ENCODE results near the gene TMEM222.

Gene TMEM222

DNA sequence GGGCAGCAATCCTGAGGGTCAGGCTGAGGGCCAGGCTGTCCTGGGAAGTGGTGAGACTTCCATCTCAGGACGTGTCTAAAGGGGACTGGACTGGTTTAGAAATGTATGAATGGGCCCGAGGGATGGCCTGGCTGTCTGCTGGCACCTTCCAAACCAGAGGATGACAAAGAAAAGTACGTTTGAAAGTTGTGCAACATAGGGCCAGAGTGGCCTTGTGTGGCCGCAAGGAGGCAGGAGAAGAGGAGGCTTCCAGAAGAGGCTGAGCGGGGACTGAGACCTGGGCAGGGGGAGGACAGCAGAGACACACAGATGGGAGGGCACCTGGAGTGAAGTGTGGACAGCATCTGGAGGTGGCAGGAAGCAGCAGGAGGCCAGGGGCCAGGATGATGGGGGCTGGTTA is 17.2 kb downstream of the TMEM222 start:
- intact Hi-C loops (cut with micrococcal nuclease) = no loop called here
- H3K36me3 Mint-ChIP-seq (ENCODE audit: low read depth) = peaks cover 41% of the 10 kb centered on the region

DNA sequence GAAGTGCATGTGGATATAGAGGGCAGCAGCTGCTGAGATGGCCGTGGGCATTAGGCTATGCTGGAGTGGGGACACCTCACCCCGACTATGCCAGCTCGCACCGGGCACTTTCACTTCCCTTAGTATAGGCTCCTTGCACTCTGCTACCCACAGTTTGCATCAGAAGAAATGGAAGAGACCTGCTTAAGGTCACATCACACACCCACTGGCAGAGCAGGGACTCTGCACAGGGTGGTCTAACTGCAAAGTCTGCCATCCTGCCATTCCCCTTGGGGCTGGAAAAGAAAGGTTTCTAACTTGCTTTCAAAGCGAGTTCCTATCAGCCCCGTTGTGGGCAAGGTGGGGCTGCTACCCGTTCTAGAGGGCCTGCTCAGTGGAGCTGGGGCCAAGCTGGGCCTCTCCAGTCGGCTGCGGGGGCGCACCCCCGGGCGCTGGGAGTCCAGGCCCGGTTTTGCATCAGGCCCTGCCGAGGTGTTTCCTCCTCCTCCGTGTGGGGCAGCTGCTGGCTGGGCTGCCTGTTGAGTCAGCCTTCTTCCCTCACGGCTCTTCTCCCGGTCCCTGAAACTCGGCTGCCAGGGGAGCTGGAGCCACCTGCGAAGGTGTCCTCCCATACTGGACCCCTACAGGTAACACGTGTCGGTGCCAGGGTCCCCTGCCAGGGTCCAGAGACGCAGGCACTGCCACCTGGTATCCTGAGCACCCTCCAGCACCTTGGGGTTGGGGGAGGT is 19.7 kb downstream of the TMEM222 start, which contains the start of gene SYTL1:
Gene SYTL1 (plus strand): TSS at position 498 of the 728 bp plus-strand sequence. CDS start 3,313 bp downstream, outside the sequence.
- intact Hi-C loops (cut with micrococcal nuclease) = no loop called here
- Mint-ChIP-seq H3K36me3 (ENCODE audit: low read depth) (peaks cover 25% of the 10 kb centered on the region), H3K27me3 (no peaks in the 10 kb centered on the region), H3K9me3 (no peaks in the 10 kb centered on the region), H3K4me1 (ENCODE audit: low read depth) (peaks cover 60% of the 10 kb centered on the region), H3K27ac (peak within 1 kb of the TSS; percentile 48), H3K4me3 (peak within 1 kb of the TSS; percentile 48)

More for the DNA sequence above, 17.2 kb downstream of the TMEM222 start:
- H3K4me3 Mint-ChIP-seq = no peak overlapping the region
- no peaks in the 10 kb centered on the region for H3K9me3 Mint-ChIP-seq
- no peak overlapping the region for H3K27ac Mint-ChIP-seq
- H3K4me1 Mint-ChIP-seq (ENCODE audit: low read depth) = peaks cover 46% of the 10 kb centered on the region
- no peaks in the 10 kb centered on the region for H3K27me3 Mint-ChIP-seq

DNA sequence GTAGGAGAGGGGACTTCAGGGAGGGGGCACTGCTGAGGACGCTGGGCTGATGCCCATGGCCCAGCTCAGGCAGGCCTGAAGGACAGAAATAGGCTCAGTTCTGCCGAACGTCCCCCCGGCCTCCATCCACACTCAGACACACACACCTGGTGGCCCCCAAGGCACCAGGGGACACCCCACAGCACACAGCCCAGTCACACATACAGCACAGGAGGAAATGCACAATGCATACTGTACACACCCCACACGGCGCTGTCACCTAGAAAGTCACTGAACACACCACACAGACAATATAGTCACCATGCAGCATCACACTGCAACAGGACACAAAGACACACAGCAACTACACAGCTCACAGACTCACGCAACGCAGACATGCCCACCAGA is 20.4 kb downstream of the TMEM222 start:
- Mint-ChIP-seq H3K4me3 (peak overlapping the region; percentile 48), H3K36me3 (ENCODE audit: low read depth) (peaks cover 20% of the 10 kb centered on the region), H3K9me3 (no peaks in the 10 kb centered on the region), H3K27me3 (no peaks in the 10 kb centered on the region), H3K27ac (peak overlapping the region; percentile 48), H3K4me1 (ENCODE audit: low read depth) (peaks cover 66% of the 10 kb centered on the region)
- intact Hi-C loops (cut with micrococcal nuclease) = no loop called here

DNA sequence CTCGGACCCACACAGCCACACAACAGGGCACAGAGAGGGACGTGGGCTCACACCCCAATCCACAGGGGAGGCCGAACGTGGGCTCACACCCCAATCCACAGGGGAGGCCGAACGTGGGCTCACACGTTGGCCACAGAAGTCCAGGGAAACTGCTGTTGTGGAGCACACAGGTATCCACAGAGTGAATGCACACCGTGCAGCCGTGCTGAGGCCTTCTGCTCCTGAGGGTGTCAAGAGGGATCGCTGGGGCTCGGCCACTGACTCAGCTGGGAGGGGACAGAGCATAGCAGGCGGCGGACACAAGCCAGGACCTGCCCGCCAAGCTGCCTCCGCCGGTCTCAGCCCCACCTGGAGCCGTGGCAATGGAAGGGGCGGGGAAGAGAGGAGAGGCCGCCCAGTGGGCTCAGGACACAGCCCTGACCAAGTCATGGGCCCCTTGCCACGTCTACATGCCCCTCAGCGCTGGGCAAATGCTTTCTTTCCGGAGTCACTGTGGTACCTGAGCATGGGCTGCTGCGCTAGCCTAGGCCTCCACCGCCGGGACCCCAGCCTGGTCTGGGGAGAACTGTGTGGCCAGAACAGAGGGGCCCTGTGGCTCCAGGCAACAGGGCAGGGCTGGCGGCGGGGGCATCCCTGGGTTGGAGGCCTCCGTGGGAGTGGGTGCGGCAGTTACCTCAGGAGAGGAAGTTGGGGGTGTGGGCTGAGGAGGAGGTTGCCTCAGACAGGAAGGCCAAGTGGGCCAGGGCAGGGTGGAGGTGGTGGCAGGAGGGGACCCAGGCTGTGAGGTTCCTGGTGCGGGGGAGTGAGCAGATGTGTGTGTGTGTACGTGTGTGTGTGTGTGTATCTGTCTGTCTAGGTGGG is 21.0 kb downstream of the TMEM222 start:
- Mint-ChIP-seq H3K4me1 (ENCODE audit: low read depth) (peaks cover 66% of the 10 kb centered on the region), H3K4me3 (peak overlapping the region; percentile 48)
- intact Hi-C loops (cut with micrococcal nuclease) = no loop called here

DNA sequence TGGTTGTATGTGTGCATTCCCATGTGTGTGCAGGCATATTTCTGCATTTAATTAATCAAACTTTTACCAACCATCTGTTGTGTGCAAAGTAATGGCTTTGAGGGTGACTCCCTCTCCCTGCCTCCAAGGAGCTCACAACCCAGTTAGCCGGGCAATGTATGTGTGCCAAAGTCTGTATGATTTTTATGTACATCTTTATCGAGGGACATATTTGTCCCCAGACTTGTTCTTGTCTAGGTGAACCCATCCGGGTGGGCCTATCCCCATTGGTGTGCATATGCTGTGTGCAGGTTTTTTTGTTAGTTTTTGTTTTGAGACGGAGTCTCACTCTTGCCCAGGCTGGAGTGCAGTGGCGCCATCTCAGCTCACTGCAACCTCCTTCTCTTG is 21.7 kb downstream of the TMEM222 start:
- H3K27me3 Mint-ChIP-seq = peaks cover 2% of the 10 kb centered on the region
- no peaks in the 10 kb centered on the region for H3K9me3 Mint-ChIP-seq
- intact Hi-C loops (cut with micrococcal nuclease) = no loop called here
- peaks cover 66% of the 10 kb centered on the region for H3K4me1 Mint-ChIP-seq (ENCODE audit: low read depth)
- peaks cover 11% of the 10 kb centered on the region for H3K36me3 Mint-ChIP-seq (ENCODE audit: low read depth)
- H3K27ac Mint-ChIP-seq = peak overlapping the region; percentile 48
- H3K4me3 Mint-ChIP-seq = peak overlapping the region; percentile 48

More for the DNA sequence above, 21.0 kb downstream of the TMEM222 start:
- Mint-ChIP-seq H3K27ac (peak overlapping the region; percentile 48), H3K27me3 (peaks cover 2% of the 10 kb centered on the region), H3K9me3 (no peaks in the 10 kb centered on the region), H3K36me3 (ENCODE audit: low read depth) (peaks cover 17% of the 10 kb centered on the region)

DNA sequence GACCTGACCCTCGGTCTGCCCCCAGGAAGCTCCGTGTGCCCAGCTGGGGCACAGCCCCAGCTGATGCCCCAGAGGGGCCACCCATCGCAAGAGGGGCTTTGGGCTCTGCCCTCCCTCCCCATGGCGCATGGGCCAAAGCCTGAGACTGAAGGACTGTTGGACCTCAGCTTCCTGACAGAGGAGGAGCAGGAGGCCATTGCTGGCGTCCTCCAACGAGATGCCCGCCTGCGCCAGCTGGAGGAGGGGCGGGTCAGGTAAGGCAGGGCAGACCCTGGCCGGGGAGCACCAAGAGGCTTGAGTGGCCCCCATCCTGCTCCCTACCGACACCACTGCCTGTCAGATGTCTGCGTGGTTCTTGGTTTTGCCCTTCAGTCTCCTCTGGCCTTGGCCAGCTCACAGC is 23.3 kb downstream of the TMEM222 start:
- Mint-ChIP-seq H3K27ac (no peak overlapping the region), H3K4me3 (no peak overlapping the region), H3K9me3 (no peaks in the 10 kb centered on the region), H3K36me3 (ENCODE audit: low read depth) (peaks cover 11% of the 10 kb centered on the region), H3K27me3 (peaks cover 5% of the 10 kb centered on the region), H3K4me1 (ENCODE audit: low read depth) (peaks cover 60% of the 10 kb centered on the region)
- intact Hi-C loops (cut with micrococcal nuclease) = no loop called here

DNA sequence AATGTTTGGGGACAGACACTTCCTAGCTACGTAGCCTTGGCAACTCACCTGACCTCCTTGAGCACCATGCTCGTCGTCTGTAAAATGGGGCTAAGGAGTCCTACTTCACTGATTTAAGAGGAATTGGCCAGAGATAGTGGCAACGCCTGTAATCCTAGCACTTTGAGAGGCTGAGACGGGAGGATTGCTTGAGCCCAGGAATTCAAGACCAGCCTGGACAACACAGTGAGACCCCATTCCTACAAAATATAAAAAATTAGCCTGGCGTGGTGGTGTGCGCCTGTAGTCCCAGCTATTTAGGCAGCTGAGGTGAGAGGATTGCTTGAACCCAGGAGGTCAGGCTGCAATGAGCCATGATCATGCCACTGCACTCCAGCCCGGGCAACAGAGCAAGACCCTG is 24.4 kb downstream of the TMEM222 start:
- Mint-ChIP-seq H3K27ac (peak overlapping the region; percentile 7), H3K36me3 (ENCODE audit: low read depth) (peaks cover 22% of the 10 kb centered on the region), H3K4me3 (no peak overlapping the region), H3K27me3 (peaks cover 5% of the 10 kb centered on the region), H3K9me3 (no peaks in the 10 kb centered on the region), H3K4me1 (ENCODE audit: low read depth) (peaks cover 54% of the 10 kb centered on the region)
- intact Hi-C loops (cut with micrococcal nuclease) = no loop called here

DNA sequence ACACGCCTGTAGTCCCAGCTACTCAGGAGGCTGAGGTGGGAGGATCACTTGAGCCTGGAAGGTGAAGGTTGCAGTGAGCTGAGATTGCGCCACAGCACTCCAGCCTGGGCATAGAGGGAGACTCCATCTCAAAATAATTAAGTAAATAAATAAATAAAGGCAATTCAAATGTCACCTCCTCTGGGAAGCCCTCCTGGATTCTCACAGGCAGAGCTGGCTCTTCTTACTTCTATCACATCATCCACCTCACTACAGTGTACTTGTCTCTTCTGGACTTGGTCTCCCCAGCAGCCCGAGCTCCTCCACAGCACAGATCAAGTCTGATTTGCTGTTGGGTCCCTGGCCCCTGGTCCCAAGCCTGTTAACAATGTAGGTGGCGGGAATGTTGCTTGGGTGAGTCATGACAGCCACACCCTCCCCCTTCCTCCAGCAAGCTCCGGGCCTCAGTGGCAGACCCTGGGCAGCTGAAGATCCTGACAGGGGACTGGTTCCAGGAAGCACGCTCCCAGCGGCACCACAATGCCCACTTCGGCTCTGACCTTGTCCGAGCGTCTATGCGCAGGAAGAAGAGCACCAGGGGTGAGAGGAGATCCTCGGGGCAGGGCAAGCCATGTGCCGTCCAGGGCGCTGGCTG is 25.1 kb downstream of the TMEM222 start:
- H3K27ac Mint-ChIP-seq = no peak overlapping the region
- H3K4me3 Mint-ChIP-seq = no peak overlapping the region
- peaks cover 5% of the 10 kb centered on the region for H3K27me3 Mint-ChIP-seq
- intact Hi-C loops (cut with micrococcal nuclease) = no loop called here
- peaks cover 46% of the 10 kb centered on the region for H3K4me1 Mint-ChIP-seq (ENCODE audit: low read depth)
- H3K9me3 Mint-ChIP-seq = no peaks in the 10 kb centered on the region
- peaks cover 24% of the 10 kb centered on the region for H3K36me3 Mint-ChIP-seq (ENCODE audit: low read depth)

DNA sequence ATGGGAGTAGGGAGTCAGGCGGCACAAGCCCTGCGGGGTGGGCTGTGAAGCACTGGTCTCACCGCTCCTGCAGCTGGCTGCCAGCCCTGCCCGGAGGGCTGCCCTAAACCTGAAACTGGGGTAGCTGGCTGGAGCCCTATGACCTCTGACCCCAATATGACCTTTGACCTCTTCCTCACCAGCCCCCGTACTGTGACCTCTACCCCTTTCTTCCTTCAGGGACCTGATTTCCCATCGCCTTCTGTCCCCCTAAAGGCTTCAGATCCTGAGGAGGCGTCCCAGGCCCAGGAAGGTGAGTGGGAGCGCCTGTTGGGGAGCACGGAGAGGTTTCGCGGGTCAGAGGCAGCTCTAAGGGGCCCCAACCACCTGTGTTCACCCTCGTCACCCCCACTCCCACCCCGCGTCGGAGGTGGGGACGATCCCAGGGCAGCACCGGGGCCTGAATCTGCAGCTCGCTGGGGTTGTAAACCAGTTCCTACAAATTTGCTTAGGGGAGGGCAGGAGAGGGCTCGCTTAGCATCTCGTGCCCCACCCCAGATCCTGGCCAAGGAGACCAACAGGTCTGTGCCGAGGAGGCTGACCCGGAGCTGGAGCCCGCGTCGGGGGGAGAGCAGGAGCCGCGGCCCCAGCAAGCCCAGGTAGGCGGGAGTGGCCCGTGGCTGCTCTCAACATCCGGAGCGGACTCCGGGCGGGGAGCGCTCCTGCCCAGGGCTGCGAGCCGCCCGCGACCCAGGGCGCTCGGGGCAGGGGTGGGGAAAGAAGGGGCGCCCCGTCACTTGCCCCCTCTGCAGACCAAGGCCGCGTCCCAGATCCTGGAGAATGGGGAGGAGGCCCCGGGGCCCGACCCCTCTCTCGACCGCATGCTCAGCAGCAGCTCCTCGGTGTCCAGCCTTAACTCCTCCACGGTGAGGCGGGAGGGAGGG is 27.2 kb downstream of the TMEM222 start:
- intact Hi-C loops (cut with micrococcal nuclease) = no loop called here
- H3K27ac Mint-ChIP-seq = no peak overlapping the region
- peak overlapping the region; percentile 35 for H3K4me3 Mint-ChIP-seq

DNA sequence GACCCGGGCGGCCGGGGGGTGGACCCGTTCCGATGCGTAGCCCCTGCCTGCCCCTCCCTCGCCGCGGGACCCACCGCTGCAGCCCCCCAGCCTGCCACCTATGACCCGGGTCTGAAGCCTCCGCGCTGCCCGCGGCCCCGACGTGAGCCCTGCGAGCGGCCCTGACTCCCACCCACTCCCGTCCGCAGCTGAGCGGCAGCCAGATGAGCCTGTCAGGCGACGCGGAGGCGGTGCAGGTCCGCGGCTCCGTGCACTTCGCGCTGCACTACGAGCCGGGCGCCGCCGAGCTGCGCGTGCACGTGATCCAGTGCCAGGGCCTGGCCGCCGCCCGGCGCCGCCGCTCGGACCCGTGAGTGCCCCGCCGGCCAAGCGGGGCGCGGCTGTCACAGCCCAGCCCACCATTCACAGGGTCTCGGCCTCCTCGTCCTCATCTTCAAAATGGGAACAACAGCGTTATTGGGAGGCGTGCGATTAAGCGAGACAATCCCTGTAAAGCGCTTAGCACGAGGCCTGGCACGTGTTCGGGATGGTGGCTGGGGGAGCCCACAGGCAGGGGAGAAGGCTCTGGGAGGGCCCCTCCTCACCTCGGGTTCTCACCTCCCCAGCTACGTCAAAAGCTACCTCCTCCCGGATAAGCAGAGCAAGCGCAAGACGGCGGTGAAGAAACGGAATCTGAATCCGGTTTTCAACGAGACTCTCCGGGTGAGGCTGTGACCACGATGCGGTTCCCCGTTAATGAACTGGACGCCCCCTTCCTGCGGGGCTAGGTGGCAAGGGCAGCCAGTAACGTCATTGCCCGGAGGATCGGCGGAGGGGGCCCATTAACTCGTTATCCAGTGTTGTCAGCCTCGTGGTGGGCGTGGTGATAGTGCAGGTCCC is 28.1 kb downstream of the TMEM222 start:
- H3K36me3 Mint-ChIP-seq (ENCODE audit: low read depth) = peaks cover 46% of the 10 kb centered on the region
- peak overlapping the region; percentile 59 for H3K4me3 Mint-ChIP-seq
- no peaks in the 10 kb centered on the region for H3K9me3 Mint-ChIP-seq
- intact Hi-C loops (cut with micrococcal nuclease) = no loop called here
- H3K4me1 Mint-ChIP-seq (ENCODE audit: low read depth) = peaks cover 21% of the 10 kb centered on the region
- no peak overlapping the region for H3K27ac Mint-ChIP-seq
- H3K27me3 Mint-ChIP-seq = peaks cover 5% of the 10 kb centered on the region

More for the DNA sequence above, 27.2 kb downstream of the TMEM222 start:
- no peaks in the 10 kb centered on the region for H3K9me3 Mint-ChIP-seq
- peaks cover 39% of the 10 kb centered on the region for H3K36me3 Mint-ChIP-seq (ENCODE audit: low read depth)
- H3K27me3 Mint-ChIP-seq = peaks cover 5% of the 10 kb centered on the region
- H3K4me1 Mint-ChIP-seq (ENCODE audit: low read depth) = peaks cover 26% of the 10 kb centered on the region

DNA sequence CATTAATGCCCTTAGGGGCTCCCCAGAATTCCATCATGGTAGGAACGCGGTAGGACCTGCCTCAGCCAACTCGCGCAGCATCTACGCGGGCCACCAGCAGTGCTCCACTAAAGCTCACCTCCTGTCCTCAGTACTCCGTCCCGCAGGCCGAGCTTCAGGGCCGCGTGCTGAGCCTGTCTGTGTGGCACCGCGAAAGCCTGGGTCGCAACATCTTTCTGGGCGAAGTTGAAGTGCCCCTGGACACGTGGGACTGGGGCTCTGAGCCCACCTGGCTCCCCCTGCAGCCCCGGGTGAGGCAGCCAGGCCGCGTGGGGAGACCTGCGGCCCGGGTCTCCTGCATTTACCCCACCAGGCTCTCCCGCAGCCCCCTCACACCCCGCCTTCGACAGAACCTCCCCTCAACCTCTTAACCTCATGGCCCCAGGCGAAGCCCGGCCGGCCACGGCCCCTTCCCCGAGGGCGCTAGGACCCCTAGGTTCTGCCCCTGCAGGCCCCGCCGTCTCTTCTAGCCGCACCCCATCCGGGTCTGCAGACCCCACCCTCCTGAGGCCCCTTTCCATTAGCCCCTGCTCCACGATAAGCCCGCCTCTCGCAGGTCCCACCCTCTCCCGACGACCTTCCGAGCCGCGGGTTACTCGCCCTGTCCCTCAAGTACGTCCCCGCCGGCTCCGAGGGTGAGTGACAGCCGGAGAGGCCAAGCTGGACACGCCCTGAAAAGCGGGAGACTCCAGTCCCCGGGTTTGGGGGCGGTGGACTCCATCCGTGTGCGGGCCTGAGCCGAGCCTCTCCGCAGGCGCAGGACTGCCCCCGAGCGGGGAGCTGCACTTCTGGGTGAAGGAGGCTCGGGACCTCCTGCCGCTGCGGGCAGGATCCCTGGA is 28.9 kb downstream of the TMEM222 start:
- peaks cover 15% of the 10 kb centered on the region for H3K4me1 Mint-ChIP-seq (ENCODE audit: low read depth)
- H3K4me3 Mint-ChIP-seq = no peak overlapping the region
- H3K9me3 Mint-ChIP-seq = no peaks in the 10 kb centered on the region
- H3K27ac Mint-ChIP-seq = no peak overlapping the region
- intact Hi-C loops (cut with micrococcal nuclease) = no loop called here
- peaks cover 5% of the 10 kb centered on the region for H3K27me3 Mint-ChIP-seq
- peaks cover 51% of the 10 kb centered on the region for H3K36me3 Mint-ChIP-seq (ENCODE audit: low read depth)
